Subcutaneous abdominal adipose tissue (tissue), 5 donors: Measurements from ENCODE around the gene TPSAB1.

ENCODE experiments used
- H3K27ac ChIP-seq: one replicate; pipeline ENCODE4 v1.7.0; 2013; ENCODE audit warnings: low read depth, mild to moderate bottlenecking, inconsistent platforms, low read length, moderate library complexity
- H3K27me3 ChIP-seq, 5 donors: one replicate each; pipeline ENCODE4 v1.7.0; 2013; ENCODE audit warnings: low read length in 5 of 5, inconsistent platforms in 1 of 5; ENCODE audit not compliant: control insufficient read depth in 5 of 5, insufficient read depth in 4 of 5
- H3K36me3 ChIP-seq, 5 donors: one replicate each; pipeline ENCODE4 v1.7.0; 2013; ENCODE audit warnings: low read length in 5 of 5; ENCODE audit not compliant: control insufficient read depth in 5 of 5, insufficient read depth in 5 of 5
- H3K4me1 ChIP-seq, 5 donors: one replicate each; pipeline ENCODE4 v1.7.0; 2013; ENCODE audit warnings: low read length in 5 of 5, mild to moderate bottlenecking in 3 of 5, moderate library complexity in 1 of 5; ENCODE audit not compliant: control insufficient read depth in 5 of 5, insufficient read depth in 5 of 5
- H3K4me3 ChIP-seq, 5 donors: one replicate each; pipeline ENCODE4 v1.7.0; 2013; ENCODE audit warnings: low read length in 5 of 5, low read depth in 1 of 5
- H3K9ac ChIP-seq, 5 donors: one replicate each; pipeline ENCODE4 v1.7.0; 2013; ENCODE audit warnings: low read length in 5 of 5, mild to moderate bottlenecking in 4 of 5, moderate library complexity in 3 of 5
- H3K9me3 ChIP-seq, 5 donors: one replicate each; pipeline ENCODE4 v1.7.0; 2013; ENCODE audit warnings: low read length in 5 of 5; ENCODE audit not compliant: control insufficient read depth in 5 of 5
- donor health status: healthy.
- donor health status: healthy.
- donor health status: healthy.
- donor health status: healthy.
- donor health status: healthy.

Gene TPSAB1

DNA sequence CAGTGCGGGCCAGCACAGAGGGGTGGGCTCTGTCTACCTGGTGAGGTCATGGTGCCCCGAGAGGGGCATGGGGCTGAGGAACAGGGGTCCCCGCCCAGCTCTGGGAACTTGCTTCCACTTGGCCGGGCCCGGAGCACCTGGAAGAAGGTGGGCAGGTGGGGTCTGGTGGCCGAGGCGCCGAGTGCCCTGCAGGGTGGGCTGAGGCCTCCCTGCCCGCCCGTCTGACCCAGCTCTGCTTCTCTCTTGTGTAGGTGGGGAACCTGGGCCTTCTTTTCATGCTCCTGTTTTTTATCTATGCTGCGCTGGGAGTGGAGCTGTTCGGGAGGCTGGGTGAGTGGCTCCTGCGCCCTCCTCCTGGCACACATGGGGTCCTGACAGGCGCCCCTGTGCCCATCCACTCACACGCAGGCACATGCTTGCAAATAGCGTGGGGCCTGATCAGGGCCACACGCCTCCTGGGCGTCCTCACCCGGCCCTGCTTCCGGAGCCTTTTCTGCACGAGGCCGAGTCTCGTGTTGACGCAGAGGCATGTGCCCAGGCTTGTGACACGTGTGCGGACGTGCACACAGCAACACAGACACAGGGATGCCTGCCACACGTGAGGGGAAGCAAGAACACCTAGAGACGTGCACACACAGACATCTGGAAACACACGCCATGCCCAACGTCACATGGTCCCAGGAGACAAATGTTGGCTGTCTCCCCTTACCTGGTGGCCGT lies 23.7 kb upstream of the TPSAB1 start:
- no peak overlapping the region for H3K9ac ChIP-seq
- no peaks in the 10 kb centered on the region for H3K4me1 ChIP-seq
- no peaks in the 10 kb centered on the region for H3K9me3 ChIP-seq
- H3K4me3 ChIP-seq, result no peak overlapping the region
- no peak overlapping the region for H3K27ac ChIP-seq
- H3K36me3 ChIP-seq, result no peaks in the 10 kb centered on the region
- H3K27me3 ChIP-seq, result peaks cover 0 to 13% (median 2%) of the 10 kb centered on the region in 5 donors

DNA sequence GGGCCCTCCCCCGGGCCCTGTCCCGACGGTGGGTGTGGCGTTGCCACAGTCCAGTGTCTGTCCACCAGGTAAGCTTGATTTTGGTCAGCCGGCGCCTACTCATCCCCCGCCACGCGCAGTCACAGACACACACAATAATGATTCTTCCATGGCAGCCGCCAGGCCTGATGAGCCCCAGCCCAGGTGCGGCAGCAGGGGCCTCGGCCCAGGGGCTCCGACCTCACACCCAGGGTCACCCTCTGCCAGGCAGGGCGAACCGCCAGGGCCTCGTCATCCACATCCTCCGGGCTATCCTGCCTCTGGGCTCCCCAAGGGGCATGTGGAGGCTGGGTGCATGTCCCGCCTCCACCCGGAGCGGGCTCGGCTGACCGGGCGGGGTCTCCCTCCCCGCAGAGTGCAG lies 23.0 kb upstream of the TPSAB1 start:
- Histone ChIP-seq H3K36me3 (no peaks in the 10 kb centered on the region), H3K9me3 (no peaks in the 10 kb centered on the region), H3K4me1 (no peaks in the 10 kb centered on the region), H3K27me3 (peaks cover 0 to 14% (median 5%) of the 10 kb centered on the region in 5 donors), H3K4me3 (no peak overlapping the region), H3K27ac (no peak overlapping the region), H3K9ac (no peak overlapping the region)

DNA sequence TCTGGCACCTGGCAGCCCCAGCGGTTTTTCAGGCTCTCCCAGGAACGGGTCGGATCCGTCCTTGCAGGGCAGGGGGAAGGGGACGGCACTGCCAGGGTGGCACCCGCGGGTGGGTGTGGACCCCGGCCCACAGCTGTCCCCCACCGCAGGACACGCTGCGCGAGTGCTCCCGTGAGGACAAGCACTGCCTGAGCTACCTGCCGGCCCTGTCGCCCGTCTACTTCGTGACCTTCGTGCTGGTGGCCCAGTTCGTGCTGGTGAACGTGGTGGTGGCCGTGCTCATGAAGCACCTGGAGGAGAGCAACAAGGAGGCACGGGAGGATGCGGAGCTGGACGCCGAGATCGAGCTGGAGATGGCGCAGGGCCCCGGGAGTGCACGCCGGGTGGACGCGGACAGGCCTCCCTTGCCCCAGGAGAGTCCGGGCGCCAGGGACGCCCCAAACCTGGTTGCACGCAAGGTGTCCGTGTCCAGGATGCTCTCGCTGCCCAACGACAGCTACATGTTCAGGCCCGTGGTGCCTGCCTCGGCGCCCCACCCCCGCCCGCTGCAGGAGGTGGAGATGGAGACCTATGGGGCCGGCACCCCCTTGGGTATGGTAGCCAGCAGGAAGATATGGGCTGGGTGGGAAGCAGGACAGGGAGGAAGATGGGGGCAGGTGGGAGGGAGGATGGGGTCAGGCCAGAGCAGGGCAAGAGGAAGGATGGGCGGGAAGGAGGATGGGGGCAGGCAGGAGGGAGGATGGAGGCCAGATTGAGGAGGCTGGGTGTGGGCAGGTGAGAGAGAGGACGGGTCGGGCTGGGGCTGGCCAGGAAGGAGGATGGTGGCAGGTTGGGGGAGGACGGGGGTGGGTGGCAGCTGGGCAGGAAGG lies 22.2 kb upstream of the TPSAB1 start:
- Histone ChIP-seq H3K9me3 (no peaks in the 10 kb centered on the region), H3K27ac (no peak overlapping the region), H3K4me1 (no peaks in the 10 kb centered on the region), H3K4me3 (no peak overlapping the region), H3K27me3 (peaks cover 0 to 17% (median 9%) of the 10 kb centered on the region in 5 donors), H3K36me3 (no peaks in the 10 kb centered on the region), H3K9ac (no peak overlapping the region)

DNA sequence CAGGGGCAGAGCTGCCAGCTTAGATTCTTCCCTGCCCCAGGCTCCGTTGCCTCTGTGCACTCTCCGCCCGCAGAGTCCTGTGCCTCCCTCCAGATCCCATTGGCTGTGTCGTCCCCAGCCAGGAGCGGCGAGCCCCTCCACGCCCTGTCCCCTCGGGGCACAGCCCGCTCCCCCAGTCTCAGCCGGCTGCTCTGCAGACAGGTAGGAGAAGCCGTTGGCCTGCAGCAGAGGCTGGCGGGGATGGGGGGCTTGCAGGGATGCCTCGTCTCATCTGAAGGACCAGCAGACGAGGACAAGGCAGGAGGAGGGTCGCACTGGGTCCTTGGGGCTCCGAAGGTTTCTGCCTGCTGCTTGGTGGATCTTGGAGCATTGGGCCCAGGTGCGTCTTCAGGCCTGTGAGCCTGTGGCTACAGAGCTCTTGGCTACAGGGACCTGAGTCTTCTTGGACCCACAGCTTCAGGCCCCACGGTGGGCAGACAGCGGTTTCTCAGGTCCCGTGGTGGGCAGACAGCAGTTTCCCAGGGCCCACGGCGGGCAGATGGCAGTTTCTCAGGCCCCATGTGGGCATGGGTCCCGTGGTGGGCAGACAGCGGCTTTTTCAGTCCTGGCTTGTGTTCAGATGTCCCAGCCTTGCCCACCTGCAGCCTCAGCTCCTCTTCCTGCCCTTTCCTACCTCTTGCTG lies 21.4 kb upstream of the TPSAB1 start:
- H3K4me1 ChIP-seq, result no peaks in the 10 kb centered on the region
- no peak overlapping the region for H3K9ac ChIP-seq
- no peaks in the 10 kb centered on the region for H3K9me3 ChIP-seq
- peaks cover 0 to 20% (median 8%) of the 10 kb centered on the region in 5 donors for H3K27me3 ChIP-seq
- no peak overlapping the region for H3K4me3 ChIP-seq
- no peak overlapping the region for H3K27ac ChIP-seq
- no peaks in the 10 kb centered on the region for H3K36me3 ChIP-seq

DNA sequence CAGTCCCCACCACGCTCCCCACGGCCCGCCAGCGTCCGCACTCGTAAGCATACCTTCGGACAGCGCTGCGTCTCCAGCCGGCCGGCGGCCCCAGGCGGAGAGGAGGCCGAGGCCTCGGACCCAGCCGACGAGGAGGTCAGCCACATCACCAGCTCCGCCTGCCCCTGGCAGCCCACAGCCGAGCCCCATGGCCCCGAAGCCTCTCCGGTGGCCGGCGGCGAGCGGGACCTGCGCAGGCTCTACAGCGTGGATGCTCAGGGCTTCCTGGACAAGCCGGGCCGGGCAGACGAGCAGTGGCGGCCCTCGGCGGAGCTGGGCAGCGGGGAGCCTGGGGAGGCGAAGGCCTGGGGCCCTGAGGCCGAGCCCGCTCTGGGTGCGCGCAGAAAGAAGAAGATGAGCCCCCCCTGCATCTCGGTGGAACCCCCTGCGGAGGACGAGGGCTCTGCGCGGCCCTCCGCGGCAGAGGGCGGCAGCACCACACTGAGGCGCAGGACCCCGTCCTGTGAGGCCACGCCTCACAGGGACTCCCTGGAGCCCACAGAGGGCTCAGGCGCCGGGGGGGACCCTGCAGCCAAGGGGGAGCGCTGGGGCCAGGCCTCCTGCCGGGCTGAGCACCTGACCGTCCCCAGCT lies 20.3 kb upstream of the TPSAB1 start:
- peaks cover 0 to 20% (median 7%) of the 10 kb centered on the region in 5 donors for H3K27me3 ChIP-seq
- H3K36me3 ChIP-seq, result no peaks in the 10 kb centered on the region
- H3K4me3 ChIP-seq, result no peak overlapping the region
- no peaks in the 10 kb centered on the region for H3K4me1 ChIP-seq
- H3K27ac ChIP-seq, result no peak overlapping the region
- no peaks in the 10 kb centered on the region for H3K9me3 ChIP-seq
- H3K9ac ChIP-seq, result no peak overlapping the region

DNA sequence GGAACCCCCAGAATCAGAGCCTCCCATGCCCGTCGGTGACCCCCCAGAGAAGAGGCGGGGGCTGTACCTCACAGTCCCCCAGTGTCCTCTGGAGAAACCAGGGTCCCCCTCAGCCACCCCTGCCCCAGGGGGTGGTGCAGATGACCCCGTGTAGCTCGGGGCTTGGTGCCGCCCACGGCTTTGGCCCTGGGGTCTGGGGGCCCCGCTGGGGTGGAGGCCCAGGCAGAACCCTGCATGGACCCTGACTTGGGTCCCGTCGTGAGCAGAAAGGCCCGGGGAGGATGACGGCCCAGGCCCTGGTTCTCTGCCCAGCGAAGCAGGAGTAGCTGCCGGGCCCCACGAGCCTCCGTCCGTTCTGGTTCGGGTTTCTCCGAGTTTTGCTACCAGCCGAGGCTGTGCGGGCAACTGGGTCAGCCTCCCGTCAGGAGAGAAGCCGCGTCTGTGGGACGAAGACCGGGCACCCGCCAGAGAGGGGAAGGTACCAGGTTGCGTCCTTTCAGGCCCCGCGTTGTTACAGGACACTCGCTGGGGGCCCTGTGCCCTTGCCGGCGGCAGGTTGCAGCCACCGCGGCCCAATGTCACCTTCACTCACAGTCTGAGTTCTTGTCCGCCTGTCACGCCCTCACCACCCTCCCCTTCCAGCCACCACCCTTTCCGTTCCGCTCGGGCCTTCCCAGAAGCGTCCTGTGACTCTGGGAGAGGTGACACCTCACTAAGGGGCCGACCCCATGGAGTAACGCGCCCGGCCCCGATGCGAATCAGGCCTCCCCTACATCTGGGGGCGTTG lies 19.5 kb upstream of the TPSAB1 start:
- Histone ChIP-seq H3K9ac (no peak overlapping the region), H3K27me3 (peaks cover 0 to 18% (median 7%) of the 10 kb centered on the region in 5 donors), H3K9me3 (no peaks in the 10 kb centered on the region), H3K27ac (no peak overlapping the region), H3K4me3 (no peak overlapping the region), H3K4me1 (no peaks in the 10 kb centered on the region), H3K36me3 (no peaks in the 10 kb centered on the region)

DNA sequence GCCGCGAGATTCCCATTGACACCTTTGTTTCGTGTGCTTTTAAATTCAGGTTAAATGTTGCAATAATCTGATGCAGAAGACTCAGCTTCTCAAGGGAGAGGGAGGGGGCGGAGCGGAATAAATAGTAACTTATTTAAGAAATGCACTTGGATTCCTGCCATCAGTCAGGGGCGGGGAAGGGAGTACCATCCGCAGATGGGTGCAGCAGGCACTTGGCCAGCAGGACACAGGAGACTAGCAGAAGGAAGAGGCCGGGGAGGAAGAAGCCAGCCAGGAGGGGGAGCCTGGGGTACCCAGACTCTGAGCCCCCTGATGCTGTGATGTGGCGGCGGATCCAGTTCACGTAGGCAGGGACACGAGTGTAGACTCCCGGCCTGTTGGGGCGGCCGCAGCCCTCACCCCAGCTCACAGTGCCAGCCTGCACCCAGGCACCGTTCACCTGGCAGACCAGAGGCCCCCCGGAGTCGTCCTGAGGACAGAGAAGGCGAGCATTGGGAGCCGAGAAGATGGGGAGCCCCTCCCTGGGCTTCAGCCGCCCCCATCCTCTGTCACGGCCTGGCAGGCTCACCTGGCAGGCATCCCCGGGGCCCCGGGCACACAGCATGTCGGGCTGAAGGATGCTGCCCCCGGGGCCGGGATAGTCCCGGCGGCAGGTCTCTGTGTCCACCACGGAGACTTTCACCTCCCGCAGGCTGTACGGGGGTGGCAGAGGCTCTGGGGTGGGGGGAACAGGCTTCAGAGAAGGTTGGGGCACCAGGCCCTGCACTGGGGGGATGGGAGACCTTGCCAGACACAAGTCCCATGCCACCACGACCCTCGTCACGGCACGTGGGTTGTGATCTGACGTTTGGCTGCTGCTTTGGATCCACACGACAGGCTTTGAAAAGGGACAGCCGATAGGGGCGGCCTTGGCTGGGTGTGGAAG lies 18.6 kb upstream of the TPSAB1 start:
- Histone ChIP-seq H3K4me1 (no peaks in the 10 kb centered on the region), H3K27me3 (peaks cover 0 to 18% (median 7%) of the 10 kb centered on the region in 5 donors), H3K9ac (no peak overlapping the region), H3K36me3 (no peaks in the 10 kb centered on the region), H3K4me3 (no peak overlapping the region), H3K27ac (no peak overlapping the region), H3K9me3 (no peaks in the 10 kb centered on the region)

DNA sequence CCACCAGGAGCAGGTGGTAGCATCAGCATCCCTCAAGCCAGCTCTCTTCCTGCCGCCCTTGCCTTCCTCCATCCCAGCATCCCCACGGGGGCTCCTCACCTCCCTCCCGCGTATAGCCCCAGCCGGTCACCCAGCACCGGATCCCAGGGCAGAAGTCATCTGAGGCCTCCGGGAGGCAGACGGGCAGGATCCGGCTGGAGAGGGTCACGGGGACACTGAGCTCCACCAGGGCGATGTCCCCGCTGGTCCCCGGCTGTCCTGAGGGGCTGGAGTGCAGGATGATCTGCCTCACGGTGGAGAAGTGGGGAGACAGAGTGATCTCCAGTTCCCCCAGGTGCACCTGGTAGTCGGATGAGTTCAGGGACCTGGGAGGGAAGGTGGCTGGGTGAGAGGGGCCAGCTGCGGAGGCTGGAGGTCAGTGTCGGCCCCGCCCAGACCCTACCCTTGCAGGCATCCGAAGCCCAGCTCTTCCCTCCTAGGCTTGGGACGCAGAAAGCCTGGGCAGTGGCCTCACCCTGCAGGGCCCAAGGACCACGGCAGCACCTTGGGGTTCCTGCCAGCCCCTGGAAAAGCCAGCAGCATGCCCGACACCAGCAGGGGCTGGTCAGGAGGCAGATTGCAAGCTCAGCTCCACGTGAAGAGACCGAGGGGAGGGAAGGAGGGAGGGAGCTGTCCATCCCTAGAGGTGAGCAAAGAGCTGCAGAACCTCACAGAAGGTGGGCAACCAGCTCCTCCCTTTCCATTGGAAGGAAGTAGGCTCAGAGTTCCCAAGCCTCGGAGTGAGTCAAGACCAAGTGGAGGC lies 17.8 kb upstream of the TPSAB1 start:
- H3K4me3 ChIP-seq, result no peak overlapping the region
- H3K36me3 ChIP-seq, result no peaks in the 10 kb centered on the region
- H3K9ac ChIP-seq, result no peak overlapping the region
- no peaks in the 10 kb centered on the region for H3K9me3 ChIP-seq
- no peak overlapping the region for H3K27ac ChIP-seq
- H3K4me1 ChIP-seq, result no peaks in the 10 kb centered on the region
- peaks cover 0 to 15% (median 3%) of the 10 kb centered on the region in 5 donors for H3K27me3 ChIP-seq
